HG03103 (cell line): Measurements from ENCODE around the gene CD160.
A peak's percentile ranks its signal among the peaks of the same experiment; 100 is the strongest.
"Not testable (repeated sequence)": the region's sequence is repeated elsewhere in the genome, so short reads cannot be mapped to it uniquely, and the experiment has no call there.

Experiments
- ATAC-seq: cut with Tn5 transposase; IDR thresholded peaks from one replicate; pipeline ENCODE4 v1.9.1; 2021; ENCODE audit warnings: low read depth; ENCODE audit not compliant: unreplicated experiment

The CD160 gene

GRCh38 chr1:145708063-145708462, 11.2 kb upstream of the CD160 start:
- ATAC-seq = no peak

- no peak for ATAC-seq
These were observed 8.8 kb upstream of the CD160 start for GRCh38 chr1:145710291-145711027.

- ATAC-seq = no peak
These were observed 8.1 kb upstream of the CD160 start for GRCh38 chr1:145711213-145711651.

GRCh38 chr1:145714524-145715111, 4.7 kb upstream of the CD160 start:
- ATAC-seq = no peak

GRCh38 chr1:145716641-145717345, 2.5 kb upstream of the CD160 start:
- ATAC-seq = no peak

GRCh38 chr1:145717833-145718232, 1.5 kb upstream of the CD160 start:
- no peak for ATAC-seq

GRCh38 chr1:145718465-145718864, 834 bp upstream of the CD160 start:
- ATAC-seq = not testable (repeated sequence)

GRCh38 chr1:145720556-145720877, 1.2 kb downstream of the CD160 start:
- ATAC-seq = no peak

- ATAC-seq = peak; percentile 63
These were observed 1.8 kb downstream of the CD160 start for GRCh38 chr1:145720878-145721671.

GRCh38 chr1:145726193-145726592, 6.9 kb downstream of the CD160 start:
- not testable (repeated sequence) for ATAC-seq

GRCh38 chr1:145729196-145729595, 9.9 kb downstream of the CD160 start:
- ATAC-seq = no peak

- ATAC-seq = no peak
These were observed 10.6 kb downstream of the CD160 start for GRCh38 chr1:145729666-145730436.

GRCh38 chr1:145730467-145730866, 11.2 kb downstream of the CD160 start:
- no peak for ATAC-seq

- ATAC-seq = no peak
These were observed 11.6 kb downstream of the CD160 start for GRCh38 chr1:145730900-145731299.

- ATAC-seq = no peak
These were observed 16.9 kb downstream of the CD160 start for GRCh38 chr1:145736191-145736590.

GRCh38 chr1:145740269-145740668, 21.0 kb downstream of the CD160 start:
- ATAC-seq = no peak

- ATAC-seq = no peak
These were observed 28.3 kb downstream of the CD160 start for GRCh38 chr1:145747398-145748247.

- ATAC-seq = no peak
These were observed 31.1 kb downstream of the CD160 start for GRCh38 chr1:145750426-145750825.

- ATAC-seq = no peak
These were observed 32.3 kb downstream of the CD160 start for GRCh38 chr1:145751491-145752037.
